Uterus (tissue), 2 donors: Measurements from ENCODE around the gene PLEKHA4.

Source experiments
- CTCF ChIP-seq, 4 experiments: fragments of 200-600 bp in 2 of 4; fragments of 450-650 bp in 2 of 4; sonication (generic) in 2 of 4; IDR thresholded peaks; one replicate each; pipeline ENCODE4 v1.5.1; 2016 to 2019; ENCODE audit warnings: antibody characterized with exemption in 4 of 4, mild to moderate bottlenecking in 2 of 4, moderate library complexity in 1 of 4
- POLR2A ChIP-seq, 2 donors: fragments of 450-650 bp; IDR thresholded peaks; one replicate each; pipeline ENCODE4 v1.6.1; 2016; ENCODE audit warnings: antibody characterized with exemption in 2 of 2, mild to moderate bottlenecking in 1 of 2, moderate library complexity in 1 of 2

DNA sequence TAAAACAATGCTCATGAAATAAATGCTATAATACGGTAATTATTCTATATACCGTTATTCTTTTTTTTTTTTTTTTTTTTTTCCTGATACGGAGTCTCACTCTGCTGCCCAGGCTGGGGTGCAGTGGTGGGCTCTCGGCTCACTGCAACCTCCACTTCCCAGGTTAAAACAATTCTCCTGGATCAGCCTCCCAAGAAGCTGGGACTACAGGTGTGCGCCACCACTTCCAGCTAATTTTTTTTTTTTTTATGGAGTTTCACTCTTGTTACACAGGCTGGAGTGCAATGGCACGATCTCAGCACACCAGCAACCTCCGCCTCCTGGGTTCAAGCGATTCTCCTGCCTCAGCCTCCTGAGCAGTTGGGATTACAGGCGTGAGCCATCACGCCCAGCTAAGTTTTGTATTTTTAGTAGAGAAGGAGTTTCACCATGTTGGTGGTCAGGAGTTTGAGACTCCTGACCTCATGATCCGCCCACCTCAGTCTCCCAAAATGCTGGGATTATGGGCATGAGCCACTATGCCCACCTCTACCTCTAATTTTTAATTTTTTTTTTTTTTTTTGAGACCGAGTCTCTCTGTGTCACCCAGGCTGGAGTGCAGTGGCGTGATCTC lies 10.7 kb upstream of the PLEKHA4 start:
- TF ChIP-seq CTCF (IDR thresholded peaks at IDR 0.05) = no peak
- TF ChIP-seq POLR2A (IDR thresholded peaks at IDR 0.05) = no peak
